Measurements from ENCODE around the gene KIAA1671. TPM values are rescaled to one million over a fixed set of nuclear protein-coding genes. Genes with fewer than 3 reads are reported as not detected.
"Not testable (repeated sequence)": the region's sequence is repeated elsewhere in the genome, so short reads cannot be mapped to it uniquely, and the experiment has no call there.

Gene KIAA1671
- total RNA-seq, 4 donors from 2014 or later: 7.6 to 26.1 (median 16.7) TPM

- Histone ChIP-seq H3K36me3 (no peaks in the 10 kb centered on the region), H3K9me3 (no peaks in the 10 kb centered on the region), H3K27ac (no peak overlapping the region), H3K27me3 (no peaks in the 10 kb centered on the region), H3K4me3 (no peak overlapping the region), H3K4me1 (no peaks in the 10 kb centered on the region)
- TF ChIP-seq POLR2A (IDR thresholded peaks at IDR 0.05) (no peak), CTCF (IDR thresholded peaks at IDR 0.05) (no peak)
- DNase-seq: no peak
- intact Hi-C loops (cut with DNase I; ENCODE audit: low total_unique reads): no loop called here
Measured at GRCh38 chr22:25200967-25201366, 248.5 kb downstream of the KIAA1671 start.

- TF ChIP-seq CTCF (IDR thresholded peaks at IDR 0.05) (no peak), POLR2A (IDR thresholded peaks at IDR 0.05) (no peak)
- no peak for DNase-seq
- Histone ChIP-seq H3K27ac (no peak overlapping the region), H3K36me3 (no peaks in the 10 kb centered on the region), H3K4me1 (no peaks in the 10 kb centered on the region), H3K27me3 (no peaks in the 10 kb centered on the region), H3K4me3 (no peak overlapping the region), H3K9me3 (no peaks in the 10 kb centered on the region)
- intact Hi-C loops (cut with DNase I; ENCODE audit: low total_unique reads): no loop called here
Measured at GRCh38 chr22:25201557-25202273, 249.2 kb downstream of the KIAA1671 start.

- Histone ChIP-seq H3K4me3 (no peak overlapping the region), H3K4me1 (no peaks in the 10 kb centered on the region), H3K27me3 (no peaks in the 10 kb centered on the region), H3K9me3 (no peaks in the 10 kb centered on the region), H3K27ac (no peak overlapping the region), H3K36me3 (no peaks in the 10 kb centered on the region)
- peak; percentile 27 to 30 for DNase-seq
- TF ChIP-seq POLR2A (IDR thresholded peaks at IDR 0.05): no peak
- peak; percentile 51 to 59 (median 54) for TF ChIP-seq CTCF (IDR thresholded peaks at IDR 0.05)
- intact Hi-C loops (cut with DNase I; ENCODE audit: low total_unique reads): no loop called here
Measured at GRCh38 chr22:25202290-25202921, 249.9 kb downstream of the KIAA1671 start.

GRCh38 chr22:25203082-25203481 lies 250.6 kb downstream of the KIAA1671 start:
- H3K4me1 ChIP-seq: no peaks in the 10 kb centered on the region
- no peak for DNase-seq
- H3K27me3 ChIP-seq: no peaks in the 10 kb centered on the region
- intact Hi-C loops (cut with DNase I; ENCODE audit: low total_unique reads): no loop called here
- H3K9me3 ChIP-seq: no peaks in the 10 kb centered on the region
- H3K36me3 ChIP-seq: no peaks in the 10 kb centered on the region
- TF ChIP-seq CTCF (IDR thresholded peaks at IDR 0.05) (no peak), POLR2A (IDR thresholded peaks at IDR 0.05) (no peak)
- no peak overlapping the region for H3K4me3 ChIP-seq
- H3K27ac ChIP-seq: no peak overlapping the region

GRCh38 chr22:25204547-25204946 lies 252.0 kb downstream of the KIAA1671 start:
- H3K4me1 ChIP-seq; H3K27ac ChIP-seq; H3K36me3 ChIP-seq; H3K27me3 ChIP-seq; DNase-seq; intact Hi-C loops (cut with DNase I; ENCODE audit: low total_unique reads); H3K4me3 ChIP-seq; H3K9me3 ChIP-seq: not testable (repeated sequence)
